HepG2 (cell line): ENCODE measurements around the gene NTN3. TPM values are rescaled to one million over a fixed set of nuclear protein-coding genes. Genes with fewer than 3 reads are reported as not detected.

Experiments used
- ATAC-seq: fragments of 200-7000 bp; cut with Tn5 transposase; 3 replicates; pipeline ENCODE4 v1.9.1; 2020; ENCODE audit warnings: mild to moderate bottlenecking, moderate library complexity
- BruUV-seq: library from RNA; stranded (reverse); fragments of 400-500 nt; replicated peaks from 2 replicates; lab custom pipeline; 2021; lab: Mats Ljungman, UMichigan
- CTCF ChIA-PET: fragments of 300-600 bp; formaldehyde crosslinking; extraction: SDS; loops from one replicate; lab custom pipeline; 2021; ENCODE audit warnings: low total read pairs, inconsistent platforms, low intra/inter-chr PET ratio; lab: Yijun Ruan, JAX
- POLR2A ChIA-PET: fragments of 350-600 bp; sonication (Branson Sonifier 250); formaldehyde crosslinking; loops from one replicate; lab custom pipeline; 2020; ENCODE audit warnings: antibody characterized with exemption, inconsistent platforms; lab: Yijun Ruan, JAX
- DNase-seq: peaks from one replicate; pipeline ENCODE4 v3.0.0-alpha.2; 2015; ENCODE audit warnings: low spot score
- FAIRE-seq: peaks from 3 replicates; lab custom pipeline; 2011; peaks lifted over from hg19 to GRCh38; lab: Jason Lieb, UNC
- H2AFZ ChIP-seq: one replicate; pipeline ENCODE4 v1.6.1; 2011; ENCODE audit warnings: low read length, inconsistent platforms
- H3K27ac ChIP-seq: fragments of 300-600 bp; 3 replicates; pipeline ENCODE4 v1.8.0; 2011; ENCODE audit warnings: mixed run types, mild to moderate bottlenecking, mixed read lengths, low read length, inconsistent platforms; ENCODE audit not compliant: insufficient read depth; ENCODE audit errors: extremely low read length
- H3K27me3 ChIP-seq, 2 experiments: fragments of 200-600 bp in 1 of 2; 2 replicates in 1 of 2; 3 replicates in 1 of 2; pipeline versions ENCODE4 v1.6.0 to v1.8.0; 2011; ENCODE audit warnings: low read length in 2 of 2, mild to moderate bottlenecking in 2 of 2, moderate library complexity in 2 of 2, inconsistent platforms in 1 of 2; ENCODE audit not compliant: insufficient read depth in 2 of 2, control insufficient read depth in 1 of 2
- H3K36me3 ChIP-seq, 2 experiments: fragments of 200-600 bp in 1 of 2; replicated peaks in 1 of 2; 2 replicates in 1 of 2; 3 replicates in 1 of 2; pipeline versions ENCODE4 v1.5.1 to v1.8.0; 2011; ENCODE audit warnings: low read length in 2 of 2, inconsistent platforms in 1 of 2; ENCODE audit not compliant: insufficient read depth in 2 of 2, control insufficient read depth in 1 of 2
- H3K4me1 ChIP-seq: 2 replicates; pipeline ENCODE4 v1.5.1; 2012; ENCODE audit warnings: low read length, inconsistent platforms; ENCODE audit not compliant: insufficient read depth
- H3K4me2 ChIP-seq: 2 replicates; pipeline ENCODE4 v1.6.0; 2011; ENCODE audit warnings: low read depth, low read length, inconsistent platforms
- H3K4me3 ChIP-seq, 3 experiments: fragments of 200-600 bp in 1 of 3; sonication (generic), shearing (Covaris generic) in 1 of 3; replicated peaks in 1 of 3; 2 replicates each; pipeline ENCODE4 v1.5.1; 2011 to 2016; ENCODE audit warnings: low read length in 3 of 3, inconsistent platforms in 2 of 3, low read depth in 2 of 3, mild to moderate bottlenecking in 2 of 3, control low read depth in 1 of 3, mixed read lengths in 1 of 3; ENCODE audit not compliant: insufficient read depth in 1 of 3
- H3K79me2 ChIP-seq: one replicate; pipeline ENCODE4 v1.6.1; 2011; ENCODE audit warnings: low read length, inconsistent platforms; ENCODE audit not compliant: insufficient read depth
- H3K9ac ChIP-seq: 2 replicates; pipeline ENCODE4 v1.6.0; 2011; ENCODE audit warnings: mild to moderate bottlenecking, low read depth, low read length, inconsistent platforms; ENCODE audit not compliant: insufficient read depth
- H3K9me3 ChIP-seq: 2 replicates; pipeline ENCODE4 v1.5.1; 2012; ENCODE audit warnings: mild to moderate bottlenecking, low read length
- H4K20me1 ChIP-seq: 2 replicates; pipeline ENCODE4 v1.6.0; 2011; ENCODE audit warnings: inconsistent platforms, mild to moderate bottlenecking, low read length, moderate library complexity; ENCODE audit not compliant: insufficient read depth
- ARNT2 ChIP-seq: sonication (generic); formaldehyde crosslinking; IDR thresholded peaks from 2 replicates; pipeline ENCODE4 v1.8.0; 2022; ENCODE audit warnings: mild to moderate bottlenecking, low read depth, missing genetic modification reagents, moderate library complexity
- BORCS8-MEF2B ChIP-seq: sonication (generic); formaldehyde crosslinking; IDR thresholded peaks from 2 replicates; pipeline ENCODE4 v1.8.0; 2022; ENCODE audit warnings: mild to moderate bottlenecking, missing genetic modification reagents
- HNF1B ChIP-seq: sonication (generic); formaldehyde crosslinking; IDR thresholded peaks from 2 replicates; pipeline ENCODE4 v1.5.1; 2020; ENCODE audit warnings: mild to moderate bottlenecking, moderate library complexity, missing genetic modification reagents
- KLF15 ChIP-seq: sonication (generic); formaldehyde crosslinking; IDR thresholded peaks from 2 replicates; pipeline ENCODE4 v1.8.1; 2023; ENCODE audit warnings: borderline replicate concordance, mild to moderate bottlenecking, inconsistent platforms, missing genetic modification reagents, mixed read lengths
- MEF2D ChIP-seq: sonication (generic); formaldehyde crosslinking; IDR thresholded peaks from 2 replicates; pipeline ENCODE4 v1.5.1; 2020; ENCODE audit warnings: mild to moderate bottlenecking, missing genetic modification reagents
- RBM39 ChIP-seq: fragments of 200-400 bp; formaldehyde crosslinking; IDR thresholded peaks from one replicate; pipeline ENCODE4 v1.6.1; 2018; ENCODE audit warnings: antibody characterized with exemption, mild to moderate bottlenecking, low read depth, low read length; ENCODE audit not compliant: poor library complexity, severe bottlenecking
- SMC3 ChIP-seq: IDR thresholded peaks from 2 replicates; pipeline ENCODE4 v1.6.1; 2011; ENCODE audit warnings: low read length, improper control_type of control experiment
- SP5 ChIP-seq: IDR thresholded peaks from 2 replicates; pipeline ENCODE4 v1.6.1; 2016; ENCODE audit warnings: low read depth, borderline replicate concordance
- ZFP1 ChIP-seq: IDR thresholded peaks from 2 replicates; pipeline ENCODE4 v1.6.1; 2016
- ZNF280B ChIP-seq: sonication (generic); formaldehyde crosslinking; IDR thresholded peaks from 2 replicates; pipeline ENCODE4 v1.5.0; 2020; ENCODE audit warnings: missing genetic modification reagents, mild to moderate bottlenecking, borderline replicate concordance
- WGBS: methylation state at CpG from one replicate; pipeline ENCODE4 v1.1.6; 2017; ENCODE audit warnings: low lambda C conversion rate; 5-methylcytosine and 5-hydroxymethylcytosine counted together
- in situ Hi-C: cut with HindIII; loops from 2 replicates; pipeline ENCODE4 v1.10.0; 2017; ENCODE audit warnings: low pct_unique_long_range_greater_than_20kb; ENCODE audit not compliant: extremely low pct_ligation_motif_present
- intact Hi-C: fragments of 100-400 bp; cut with micrococcal nuclease; formaldehyde crosslinking; loops from one replicate; pipeline ENCODE4 v1.10.0; 2022; ENCODE audit not compliant: unreplicated experiment
- polyA plus RNA-seq, 8 experiments: library from polyadenylated mRNA; depleted of rRNA in 3 of 8; stranded (reverse) in 7 of 8; unstranded in 1 of 8; fragments of >200 nt; fragmentation: Illumina TruSeq in 4 of 8; extraction: Trizol in 4 of 8; gene quantifications; 2 replicates each; pipeline versions ENCODE4 v1.2.1 to v1.2.3, GENCODE V29; 2011 to 2016; ENCODE audit warnings: low read depth in 4 of 8, missing spikeins in 1 of 8, mixed read lengths in 1 of 8; ENCODE audit not compliant: insufficient read depth in 1 of 8
- total RNA-seq, 5 experiments: library from RNA; depleted of rRNA; stranded (reverse); fragments of >200 nt; fragmentation: Illumina TruSeq; extraction: Trizol; gene quantifications; 2 replicates each; pipeline ENCODE4 v1.2.3, GENCODE V29; 2016; ENCODE audit warnings: low read depth in 1 of 5

The NTN3 gene
- total and polyA plus RNA-seq, 2 of the 13 experiments (the other 11 are each of a cell fraction or from before 2014, with no cell fraction given): 0.09 to 0.20 TPM

- TF ChIP-seq HNF1B (CRISPR knock-in tag) (no peak), SMC3 (no peak)
These were observed 28.4 kb downstream of the NTN3 start (continued) for GRCh38 chr16:2499454-2499853.

GRCh38 chr16:2499890-2500429 is 28.9 kb downstream of the NTN3 start:
- DNase-seq (no peak), ATAC-seq (no peak), FAIRE-seq (no peak)
- TF ChIP-seq RBM39 (no peak), SP5 (CRISPR knock-in tag) (no peak), ZFP1 (CRISPR knock-in tag) (no peak), KLF15 (no peak), MEF2D (CRISPR knock-in tag) (no peak), ARNT2 (no peak), ZNF280B (no peak), BORCS8-MEF2B (CRISPR knock-in tag) (no peak)
- no peak overlapping the region for H3K27ac ChIP-seq
- H3K79me2 ChIP-seq: no peaks in the 10 kb centered on the region
- H4K20me1 ChIP-seq: no peaks in the 10 kb centered on the region
- H3K4me1 ChIP-seq: peaks cover 22% of the 10 kb centered on the region
- H3K4me3 ChIP-seq: no peak overlapping the region
- ChIA-PET CTCF (interaction anchor here (2.2 kb wide), 1 partner anchor 70 kb away, joined by 9 read pairs; the partner anchor contains the start of gene CCNF), POLR2A (no interaction called here)
- H3K9ac ChIP-seq: no peak overlapping the region
- no peaks in the 10 kb centered on the region for H3K9me3 ChIP-seq
- peaks cover 14 to 29% of the 10 kb centered on the region in 2 experiments; a peak in 4 of 5 replicates for H3K36me3 ChIP-seq
- intact Hi-C loops (loop anchor here (10.0 kb wide), 1 partner anchor 155 kb away; the partner anchor contains the start of gene ABCA3), in situ Hi-C loops (loop anchor here (5.0 kb wide), 1 partner anchor 73 kb away; the partner anchor contains the start of gene CCNF)
- H2AFZ ChIP-seq: no peak overlapping the region
- no TSS peak for BruUV-seq
- WGBS: 100% methylated on average over 13 of the region's 29 CpGs
- no peaks in the 10 kb centered on the region for H3K27me3 ChIP-seq
- no peak overlapping the region for H3K4me2 ChIP-seq
